HTR-8/SVneo (cell line): ENCODE data around the gene TMED4.
"Not testable (repeated sequence)": the region's sequence is repeated elsewhere in the genome, so short reads cannot be mapped to it uniquely, and the experiment has no call there.

Experiments
- DNase-seq: peaks from one replicate; pipeline ENCODE4 v3.0.0; 2011; ENCODE audit warnings: low spot score, mixed read lengths; ENCODE audit not compliant: insufficient read length
- FAIRE-seq: peaks from 2 replicates; lab custom pipeline; 2011; peaks lifted over from hg19 to GRCh38; lab: Jason Lieb, UNC

TMED4 gene

GRCh38 chr7:44608916-44609648, 27.1 kb upstream of the TMED4 start:
- no peak for DNase-seq
- FAIRE-seq = no peak

DNA sequence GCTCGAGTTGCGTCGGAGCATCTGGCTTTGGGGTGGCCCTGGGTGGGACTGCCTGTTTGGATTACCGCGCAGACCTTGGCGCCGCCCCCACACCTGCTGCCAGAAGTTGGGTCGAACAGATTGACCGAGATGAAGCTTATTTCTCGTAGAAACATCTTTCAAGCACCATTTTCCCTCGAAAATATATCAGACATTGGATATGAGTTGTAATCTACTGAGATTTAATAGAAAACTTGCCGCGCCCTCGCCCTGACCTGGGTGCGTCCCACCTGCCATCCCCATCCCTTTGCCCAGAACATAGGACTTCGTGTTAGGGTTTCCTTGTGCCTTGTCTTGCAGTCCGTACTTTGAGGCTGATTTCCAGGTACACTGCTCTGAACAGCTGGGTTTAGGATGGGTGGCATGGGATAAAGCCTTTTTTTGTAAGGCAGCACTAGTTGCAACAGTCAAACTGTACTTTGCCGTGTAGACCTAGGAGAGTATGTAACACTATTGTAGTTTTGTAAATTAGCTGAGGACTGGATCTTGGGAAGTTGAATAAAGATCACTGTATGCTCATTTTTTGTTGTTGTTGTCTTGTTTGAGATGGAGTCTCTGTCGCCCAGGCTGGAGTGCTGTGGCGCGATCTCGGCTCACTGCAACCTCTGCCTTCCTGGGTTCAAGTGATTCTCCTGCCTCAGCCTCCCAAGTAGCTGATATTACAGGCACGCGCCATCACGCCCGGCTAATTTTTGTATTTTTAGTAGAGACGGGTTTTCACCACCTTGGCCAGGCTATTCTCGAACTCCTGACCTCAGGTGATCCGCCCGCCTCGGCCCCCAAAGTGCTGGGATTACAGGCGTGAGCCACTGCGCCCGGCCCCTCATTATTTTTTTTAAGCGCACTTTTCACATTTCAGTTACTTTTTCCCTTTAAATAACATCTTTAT, 25.4 kb upstream of the TMED4 start:
- FAIRE-seq (no peak), DNase-seq (no peak)

DNA sequence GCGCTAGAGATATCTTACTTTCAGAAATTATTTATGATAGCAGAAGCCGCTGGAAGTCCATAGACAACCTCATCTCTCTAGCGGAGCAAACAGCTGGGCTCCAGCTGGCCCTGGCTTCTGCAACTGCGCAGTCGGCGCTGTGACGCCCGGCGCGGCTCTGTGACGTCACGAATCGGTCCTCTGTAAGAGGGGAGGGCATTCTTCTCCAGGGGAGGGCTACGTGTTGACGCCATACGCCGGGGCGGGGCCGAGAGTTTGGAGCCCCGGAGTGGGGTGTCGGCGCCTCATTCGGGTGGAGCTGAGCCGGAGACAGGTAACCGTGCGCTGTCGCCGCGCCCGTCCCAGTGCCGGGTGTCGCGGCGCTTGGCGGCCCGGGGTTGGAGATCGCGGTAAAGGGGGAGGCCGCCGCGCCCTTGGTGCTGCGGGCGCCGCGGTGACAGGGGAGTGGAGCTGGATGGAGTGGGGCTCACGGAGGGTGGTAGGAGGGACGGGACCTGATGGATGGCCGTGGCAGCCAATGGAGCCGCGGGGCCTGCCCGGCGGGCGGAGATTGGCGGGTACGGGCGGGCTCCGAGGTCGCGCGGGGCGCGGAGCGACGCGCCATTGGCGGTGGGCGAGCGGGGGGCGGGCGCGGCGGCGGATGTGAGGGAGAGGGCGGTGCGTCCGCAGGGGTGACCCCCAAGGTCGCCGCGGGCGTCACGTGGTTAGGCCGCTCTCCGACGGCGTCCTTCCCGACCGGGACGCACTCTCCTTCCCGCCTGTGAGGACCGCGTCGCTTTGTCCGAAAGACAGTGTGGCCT, 24.5 kb upstream of the TMED4 start, which contains the start of gene OGDH:
OGDH (plus strand) TSS at position 287 of the 800 bp plus-strand sequence. CDS start 17,717 bp downstream, outside the sequence.
- FAIRE-seq (peak; percentile 73), DNase-seq (peak; percentile 99)

DNA sequence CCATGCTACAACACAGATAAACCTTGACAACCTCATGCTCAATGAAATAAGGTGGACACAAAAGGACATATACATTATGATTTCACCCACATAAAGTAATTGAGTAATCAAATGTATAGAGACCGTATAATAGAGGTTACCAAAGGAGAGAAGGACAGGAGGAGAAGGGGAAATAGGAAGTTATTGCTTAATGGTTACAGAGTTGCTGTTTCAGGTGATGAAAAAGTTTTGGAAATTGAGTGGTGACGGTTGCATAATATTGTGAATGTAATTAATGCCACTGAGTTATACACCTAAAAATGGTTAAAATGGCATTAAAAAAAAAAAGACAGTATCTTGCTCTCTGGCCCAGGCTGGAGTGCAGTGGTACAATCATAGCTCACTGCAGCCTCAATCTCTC, 22.9 kb upstream of the TMED4 start:
- DNase-seq (no peak), FAIRE-seq (no peak)

DNA sequence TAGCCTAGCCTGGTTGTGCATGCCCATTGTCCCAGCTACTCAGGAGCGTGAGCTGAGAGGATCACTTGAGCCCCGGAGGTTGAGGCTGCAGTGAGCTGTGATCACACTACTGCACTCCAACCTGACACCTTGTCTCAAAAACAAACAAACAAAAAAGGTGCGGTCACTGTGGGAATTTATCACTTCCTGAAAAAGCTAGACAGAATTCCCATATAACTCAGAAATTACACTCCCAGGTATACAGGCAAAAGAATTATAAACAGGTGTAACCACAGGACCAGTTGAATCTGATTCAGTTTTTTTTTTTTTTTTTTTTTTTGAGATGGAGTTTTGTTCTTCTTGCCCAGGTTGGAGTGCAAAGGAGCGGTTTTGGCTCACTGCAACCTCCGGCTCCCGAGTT, 21.2 kb upstream of the TMED4 start:
- FAIRE-seq = no peak
- DNase-seq = no peak

DNA sequence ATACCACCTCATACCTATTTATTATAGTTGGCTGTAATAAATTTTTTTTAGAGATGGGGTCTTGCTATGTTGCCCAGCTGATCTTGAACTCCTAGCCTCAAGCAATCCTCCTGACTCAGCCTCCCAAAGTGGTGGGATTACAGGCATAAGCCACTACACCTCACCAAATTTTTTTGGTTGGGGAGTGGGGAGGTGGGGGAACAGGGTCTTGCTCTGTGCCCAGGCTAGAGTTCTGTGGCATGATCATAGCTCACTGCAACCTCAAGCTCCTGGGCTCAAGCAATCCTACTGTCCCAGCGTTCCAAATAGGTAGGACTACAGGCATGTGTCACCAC, 20.5 kb upstream of the TMED4 start:
- FAIRE-seq = no peak

GRCh38 chr7:44599222-44599621, 17.2 kb upstream of the TMED4 start:
- no peak for FAIRE-seq
- DNase-seq = no peak

More for the DNA sequence above, 20.5 kb upstream of the TMED4 start:
- DNase-seq = no peak

- DNase-seq, FAIRE-seq: not testable (repeated sequence)
Measured at GRCh38 chr7:44597181-44597580, 15.2 kb upstream of the TMED4 start.

DNA sequence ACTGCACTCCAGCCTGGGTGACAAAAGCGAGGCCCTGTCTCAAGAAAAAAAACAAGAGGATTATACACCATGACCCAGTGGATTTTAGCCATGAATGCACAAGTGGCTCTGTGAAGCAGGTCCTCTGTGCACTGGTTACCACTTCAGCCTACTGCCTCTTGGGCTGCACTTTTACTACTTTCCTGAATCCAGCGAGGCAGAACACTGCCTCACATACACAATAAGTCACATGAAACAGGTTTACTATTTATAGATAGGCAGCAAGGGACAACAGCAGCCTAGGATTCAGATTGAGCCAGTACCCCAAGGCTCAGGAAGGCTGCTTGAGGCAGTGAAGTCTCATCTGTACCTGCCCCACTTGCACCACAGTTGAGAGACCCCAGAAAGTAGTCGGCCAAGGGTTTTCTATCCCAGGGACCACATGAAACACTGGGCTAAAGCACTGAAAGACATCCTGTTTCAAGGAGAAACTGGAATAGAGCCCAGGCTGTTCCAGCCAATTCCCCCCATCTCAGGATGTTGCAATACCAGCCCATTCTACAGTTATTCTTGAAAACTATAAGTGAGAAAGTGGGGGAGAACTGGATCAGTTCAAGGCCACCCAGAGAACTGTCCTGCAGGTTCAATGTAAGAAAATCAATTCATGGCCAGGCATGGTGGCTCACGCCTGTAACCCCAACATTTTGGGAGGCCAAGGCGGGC, 14.1 kb upstream of the TMED4 start:
- FAIRE-seq (no peak), DNase-seq (no peak)

DNA sequence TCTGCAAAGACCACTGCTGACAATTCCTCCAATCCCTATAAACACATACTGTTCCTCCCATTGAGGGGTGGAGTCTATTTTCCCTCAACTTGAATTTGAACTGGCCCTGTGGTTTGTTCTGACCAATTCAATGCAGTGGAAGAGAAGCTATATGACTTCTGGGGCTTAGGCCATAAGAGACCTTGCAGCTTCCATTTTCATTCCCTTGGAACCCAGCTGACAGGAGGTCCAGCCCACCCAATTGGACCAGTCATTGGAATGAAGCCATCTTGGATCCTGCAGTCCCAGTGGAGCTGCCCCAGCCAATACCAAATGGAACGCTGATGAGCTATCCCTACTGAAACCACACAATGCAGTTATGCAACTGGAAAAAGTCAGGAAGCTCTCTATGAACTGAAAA, 8.9 kb upstream of the TMED4 start:
- DNase-seq (no peak), FAIRE-seq (no peak)

- FAIRE-seq = no peak
Measured at GRCh38 chr7:44587843-44588711, 6.0 kb upstream of the TMED4 start.

DNA sequence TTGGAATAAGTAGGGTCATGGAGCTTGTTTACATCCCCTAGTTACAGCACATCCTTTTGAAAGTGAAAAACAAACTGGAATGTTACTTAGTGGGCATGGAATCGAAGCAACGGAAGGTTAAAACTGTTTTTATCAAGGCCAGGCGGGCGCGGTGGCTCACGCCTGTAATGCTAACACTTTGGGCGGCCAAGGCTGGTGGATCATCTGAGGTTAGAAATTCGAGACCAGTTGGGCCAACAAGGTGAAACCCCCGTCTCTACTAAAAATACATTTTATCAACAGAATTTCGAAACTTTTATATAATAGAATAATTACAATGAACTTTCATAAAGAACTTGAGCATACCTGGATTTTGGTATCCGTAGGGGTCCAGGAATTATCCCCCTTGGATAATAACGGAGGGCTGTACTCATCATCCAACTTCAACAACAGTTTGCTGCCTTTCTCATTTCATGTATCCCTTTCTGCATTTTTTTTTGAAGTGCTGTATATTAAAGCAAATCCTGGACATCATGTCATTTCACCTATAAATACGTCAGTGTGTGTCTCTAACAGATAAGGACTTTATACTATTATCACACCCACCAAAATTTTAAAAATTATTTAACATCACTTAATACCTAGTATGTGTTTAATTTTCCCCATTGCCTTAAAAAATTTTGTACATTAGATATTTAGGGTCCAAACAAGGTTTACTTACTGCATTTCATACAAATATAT, 1.3 kb upstream of the TMED4 start:
- no peak for FAIRE-seq

More at GRCh38 chr7:44587843-44588711, 6.0 kb upstream of the TMED4 start:
- DNase-seq = no peak

GRCh38 chr7:44580945-44581878, 819 bp downstream of the TMED4 start:
- FAIRE-seq (no peak), DNase-seq (no peak)

More for the DNA sequence above, 1.3 kb upstream of the TMED4 start:
- DNase-seq = no peak

- FAIRE-seq = no peak
- DNase-seq = no peak
Measured at GRCh38 chr7:44576228-44576627, 5.8 kb downstream of the TMED4 start.

GRCh38 chr7:44575054-44575453, 7.0 kb downstream of the TMED4 start:
- FAIRE-seq (no peak), DNase-seq (no peak)

DNA sequence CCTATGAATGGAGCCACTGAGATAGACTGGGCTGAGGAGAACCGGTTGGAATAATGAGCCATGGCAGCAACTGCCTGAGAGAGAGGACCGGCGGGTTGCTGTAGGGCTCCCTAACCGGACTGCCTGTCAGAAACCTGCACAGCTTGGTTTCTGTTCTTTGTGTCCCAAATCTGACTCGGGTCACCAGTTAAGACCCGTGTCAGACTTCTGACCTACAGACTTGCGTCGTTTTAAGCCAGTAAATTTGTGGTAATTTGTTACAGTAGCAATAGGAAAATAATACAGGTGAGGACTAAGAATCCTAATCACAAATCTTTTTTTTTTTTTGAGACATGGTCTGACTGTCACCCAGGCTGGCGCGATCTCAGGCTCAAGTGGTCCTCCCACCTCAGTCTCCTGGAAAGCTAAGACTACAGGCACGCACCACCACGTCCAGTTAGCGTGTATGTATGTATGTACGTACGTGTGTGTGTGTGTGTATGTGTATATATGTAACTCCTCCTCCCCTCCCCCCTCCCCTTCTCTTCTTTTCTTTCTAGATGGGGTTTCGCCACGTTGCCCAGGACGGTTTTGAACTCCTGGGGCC, 7.7 kb downstream of the TMED4 start:
- DNase-seq = no peak
- FAIRE-seq = no peak
